Activated T-cell treated with anti-CD3 and anti-CD28 coated beads for 4 hours (primary cell): ENCODE data around the gene TRIAP1.
"Not testable (repeated sequence)": the region's sequence is repeated elsewhere in the genome, so short reads cannot be mapped to it uniquely, and the experiment has no call there.

ENCODE experiments used
- DNase-seq: peaks from one replicate; pipeline ENCODE4 v3.0.0-alpha.2; 2020

TRIAP1 gene

GRCh38 chr12:120445911-120446843 lies at the start of gene TRIAP1, which contains the start of gene GATC:
TSS of gene TRIAP1 (minus strand) at chr12:120446384. CDS start at chr12:120446372, 12 bp downstream.
TSS of gene GATC (plus strand) at chr12:120446444. CDS start at chr12:120446481, 37 bp downstream.
- DNase-seq: peak; percentile 88

DNA sequence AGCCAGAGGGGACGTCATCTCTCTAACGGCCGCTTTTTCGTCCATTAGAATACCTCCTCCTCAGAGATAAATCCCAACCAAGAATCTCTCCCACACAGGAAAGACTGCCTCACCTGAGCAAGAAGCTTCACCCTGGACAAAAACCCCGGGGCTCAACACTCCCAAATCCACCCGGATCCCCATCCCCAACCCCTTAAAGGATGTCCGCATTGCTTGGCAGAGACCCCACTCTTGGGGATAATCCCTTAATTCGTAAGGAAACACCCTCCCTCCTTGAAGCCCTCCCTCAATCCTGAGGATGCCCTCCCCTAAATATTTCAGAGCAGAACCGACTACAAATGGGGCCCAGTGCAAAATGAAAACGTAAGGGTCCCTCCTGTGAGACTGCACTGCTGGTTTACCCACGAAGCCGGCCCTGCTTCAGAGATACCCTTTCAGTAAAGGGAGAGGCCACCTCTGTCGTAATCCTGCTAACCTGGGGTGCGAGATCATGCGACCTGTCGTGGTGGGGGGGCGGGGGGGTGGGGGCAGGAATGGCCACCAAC lies 49.1 kb upstream of the TRIAP1 start:
- no peak for DNase-seq

GRCh38 chr12:120490833-120491512 lies 44.8 kb upstream of the TRIAP1 start:
- DNase-seq: no peak

DNA sequence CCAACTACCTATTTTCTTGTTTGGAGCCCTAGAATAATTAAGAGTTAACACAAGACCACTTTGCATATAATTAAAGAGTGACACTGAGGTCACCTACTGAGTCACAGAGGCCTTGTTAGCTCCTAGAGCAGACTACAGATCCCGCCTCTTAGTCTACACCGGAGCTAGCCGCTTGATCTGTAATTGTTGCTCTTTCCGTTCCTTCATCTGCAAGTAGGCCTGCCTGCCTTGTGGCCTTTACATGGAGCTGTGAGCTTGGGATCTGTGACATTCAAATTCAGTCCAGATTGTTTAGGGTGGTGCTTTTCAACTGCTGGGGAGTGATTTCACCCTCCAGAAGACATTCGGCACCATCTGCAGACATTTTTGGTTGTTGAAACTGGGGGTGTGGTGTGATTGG lies 44.1 kb upstream of the TRIAP1 start:
- no peak for DNase-seq

- no peak for DNase-seq
Measured at GRCh38 chr12:120489018-120489417, 42.8 kb upstream of the TRIAP1 start.

DNA sequence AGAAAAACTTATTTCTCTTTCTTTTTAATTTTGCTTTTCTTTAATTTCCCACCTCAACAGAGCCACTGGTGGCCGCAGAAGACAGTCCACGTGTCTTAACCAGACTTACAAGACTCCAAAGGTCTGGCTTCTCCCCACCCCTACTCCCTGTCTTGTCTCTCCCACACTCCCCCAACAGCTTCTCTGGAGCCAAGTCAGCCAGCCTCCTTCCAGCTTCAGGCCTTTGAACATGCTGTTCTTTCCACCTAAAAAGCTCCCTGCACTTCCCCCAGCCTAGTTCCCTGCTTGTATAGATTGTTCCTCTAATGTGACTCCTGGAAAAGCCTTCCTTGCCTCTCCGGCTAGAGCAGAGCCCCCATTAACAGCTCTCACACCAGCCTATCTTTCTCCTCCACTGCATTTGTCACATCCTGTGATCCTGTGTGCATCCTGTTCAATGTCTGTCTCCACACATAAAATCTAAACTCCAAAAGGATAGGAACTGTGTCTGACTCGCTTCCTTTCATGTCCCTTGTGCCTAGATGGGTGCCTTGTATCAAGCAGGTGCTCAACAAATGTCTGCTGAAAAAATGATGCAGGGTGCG lies 42.0 kb upstream of the TRIAP1 start:
- no peak for DNase-seq

DNA sequence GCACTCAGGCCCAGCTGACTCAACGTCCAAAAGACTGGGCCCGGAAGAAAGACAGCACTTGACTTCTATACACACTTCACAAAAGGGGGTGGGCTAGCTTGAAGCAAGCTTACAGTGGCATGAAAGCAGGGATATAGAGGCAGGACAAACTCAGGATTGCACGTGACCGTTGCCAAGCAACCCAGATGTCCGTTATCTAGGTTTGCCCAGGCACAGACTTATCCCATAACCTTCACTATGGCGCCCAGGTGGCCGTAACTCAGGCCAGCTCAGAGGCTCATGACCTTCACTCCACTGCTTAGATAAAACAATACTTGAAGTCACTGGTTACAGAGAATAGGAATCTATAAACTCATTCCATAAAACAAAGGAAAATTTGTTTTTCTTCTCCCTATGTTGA lies 41.4 kb upstream of the TRIAP1 start:
- not testable (repeated sequence) for DNase-seq

DNA sequence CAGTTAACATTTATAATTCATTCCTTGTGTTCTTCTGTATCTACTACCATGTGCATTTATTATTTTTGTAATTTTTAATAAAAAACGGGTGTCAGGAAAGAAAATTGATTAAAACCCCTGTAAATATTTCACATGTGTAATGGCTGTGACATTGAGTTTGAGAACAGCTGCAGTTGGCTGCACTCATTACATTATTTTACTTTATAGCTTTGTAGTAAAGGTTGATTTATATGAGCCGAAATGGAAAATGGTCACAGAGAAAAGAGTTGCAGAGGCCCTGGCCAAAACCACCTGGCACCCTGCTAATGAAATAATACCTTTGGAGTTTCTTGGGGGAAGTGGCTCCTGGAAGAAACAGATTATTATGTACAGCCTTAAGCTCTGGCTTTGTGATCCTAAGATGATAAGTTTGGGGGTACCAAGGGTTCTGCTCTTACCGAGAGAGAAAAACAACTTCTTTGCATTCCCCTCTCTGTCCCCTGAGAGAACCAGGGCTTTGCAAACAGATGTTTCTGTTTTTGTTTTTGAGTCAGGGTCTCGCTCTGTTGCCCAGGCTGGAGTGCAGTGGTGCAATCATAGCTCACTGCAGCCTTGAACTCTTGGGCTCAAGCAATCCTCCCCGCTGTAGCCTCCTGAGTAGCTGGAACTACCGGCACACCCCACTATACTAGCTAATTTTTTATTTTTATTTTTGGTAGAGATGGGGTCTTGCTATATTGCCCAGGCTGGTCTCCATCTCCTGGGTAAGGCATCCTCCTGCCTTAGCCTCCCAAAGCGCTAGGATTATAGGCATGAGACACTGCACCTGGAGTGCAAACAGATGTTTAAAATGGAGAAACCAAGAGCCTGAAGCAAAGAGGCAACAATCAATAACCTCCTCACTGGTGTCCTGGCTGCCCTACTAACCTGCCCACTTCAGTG lies 40.0 kb upstream of the TRIAP1 start:
- DNase-seq: no peak

DNA sequence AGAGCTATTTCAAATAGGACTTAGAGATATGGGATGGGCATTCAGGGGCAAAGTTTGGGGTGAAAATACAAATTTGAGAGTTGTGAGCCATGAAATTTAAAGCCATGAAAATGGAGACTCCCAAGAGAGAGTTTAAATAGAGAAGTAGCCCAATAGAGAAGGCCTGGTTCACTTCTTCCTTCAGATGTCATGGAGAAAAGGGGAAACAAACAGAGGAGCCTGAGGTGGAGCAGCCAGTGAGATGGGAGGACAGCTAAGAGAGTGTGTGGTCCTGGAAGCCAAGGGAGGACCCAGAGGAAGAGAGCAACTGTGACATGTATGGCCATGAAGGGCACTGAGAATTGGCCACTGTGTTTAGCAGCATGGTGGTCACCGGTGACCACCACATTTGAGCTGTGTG lies 37.4 kb upstream of the TRIAP1 start:
- DNase-seq: no peak

DNA sequence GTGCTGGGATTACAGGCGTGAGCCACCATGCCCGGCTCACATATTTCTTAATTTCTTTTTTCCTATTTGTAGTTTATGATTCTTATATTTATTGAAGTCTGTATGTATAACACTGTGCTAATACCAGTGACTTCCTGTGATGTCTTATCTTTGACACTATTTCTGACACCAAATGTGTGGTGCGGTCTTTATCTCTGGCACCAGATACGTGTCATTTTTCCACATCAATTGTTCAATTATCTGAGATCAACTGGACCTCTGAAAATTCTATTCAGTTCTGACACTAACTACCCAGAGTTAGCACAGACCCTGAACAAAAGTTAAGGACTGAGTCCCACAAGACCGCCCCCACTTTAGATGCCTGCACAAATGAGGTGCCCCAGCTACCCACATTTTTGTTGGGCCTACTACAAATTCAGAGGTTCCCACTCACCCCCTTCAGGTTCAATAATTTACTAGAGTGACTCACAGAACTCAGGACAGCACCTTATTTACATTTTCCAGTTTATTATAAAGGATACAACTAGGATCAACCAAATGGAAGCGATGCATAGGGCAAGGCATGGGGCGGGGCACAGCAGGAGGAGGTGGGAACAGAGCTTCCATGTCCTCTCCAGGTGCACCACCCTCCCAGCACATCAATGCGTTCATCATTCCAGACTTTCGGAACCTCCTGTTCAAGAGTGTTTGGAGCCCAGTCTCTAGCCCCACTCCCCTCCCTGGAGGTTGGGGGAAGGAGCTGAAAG lies 35.0 kb upstream of the TRIAP1 start:
- DNase-seq: no peak

GRCh38 chr12:120480211-120480610 lies 34.0 kb upstream of the TRIAP1 start:
- DNase-seq: no peak

DNA sequence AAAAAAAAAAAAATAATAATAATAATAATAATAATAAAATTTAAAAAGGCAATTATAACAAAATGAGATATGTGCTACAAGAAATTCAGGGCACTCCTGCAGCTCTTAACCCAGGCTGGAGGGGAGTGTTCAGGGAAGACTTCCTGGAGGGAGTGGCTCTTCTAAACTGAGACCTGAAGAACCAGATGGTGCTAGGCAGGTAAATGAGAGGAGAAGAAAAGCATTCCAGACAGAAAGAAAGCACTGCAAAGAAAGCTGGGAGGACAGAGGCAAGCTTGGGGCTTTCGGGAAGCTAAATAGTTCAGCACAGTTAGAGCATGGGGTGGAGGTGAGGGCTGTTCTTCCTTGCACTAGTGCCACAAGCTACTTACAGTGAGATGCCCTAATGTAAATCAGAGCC lies 33.3 kb upstream of the TRIAP1 start:
- DNase-seq: no peak

DNA sequence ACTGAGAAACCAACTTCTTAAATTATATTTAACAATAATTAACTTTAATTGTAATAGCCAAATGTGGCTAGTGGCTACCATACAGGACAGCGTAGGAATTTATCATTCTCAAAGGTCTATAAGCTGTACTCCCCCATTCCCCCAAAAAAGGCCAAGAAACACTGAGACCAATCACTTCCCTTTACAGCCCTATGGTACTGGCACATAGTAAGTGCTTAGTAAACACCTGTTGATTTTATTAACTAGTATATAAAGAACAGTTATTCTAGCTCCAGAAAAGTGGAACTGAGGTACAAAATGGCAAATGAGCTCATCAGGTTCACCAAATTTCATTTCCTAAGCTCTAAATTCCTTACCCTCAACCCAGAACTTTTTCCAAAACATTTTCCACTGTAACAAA lies 29.5 kb upstream of the TRIAP1 start:
- DNase-seq: no peak

- no peak for DNase-seq
Measured at GRCh38 chr12:120474616-120474960, 28.4 kb upstream of the TRIAP1 start.

- DNase-seq: no peak
Measured at GRCh38 chr12:120473807-120474615, 27.8 kb upstream of the TRIAP1 start.

GRCh38 chr12:120472521-120472920 lies 26.3 kb upstream of the TRIAP1 start:
- DNase-seq: no peak

- DNase-seq: no peak
Measured at GRCh38 chr12:120470150-120470784, 24.1 kb upstream of the TRIAP1 start.

DNA sequence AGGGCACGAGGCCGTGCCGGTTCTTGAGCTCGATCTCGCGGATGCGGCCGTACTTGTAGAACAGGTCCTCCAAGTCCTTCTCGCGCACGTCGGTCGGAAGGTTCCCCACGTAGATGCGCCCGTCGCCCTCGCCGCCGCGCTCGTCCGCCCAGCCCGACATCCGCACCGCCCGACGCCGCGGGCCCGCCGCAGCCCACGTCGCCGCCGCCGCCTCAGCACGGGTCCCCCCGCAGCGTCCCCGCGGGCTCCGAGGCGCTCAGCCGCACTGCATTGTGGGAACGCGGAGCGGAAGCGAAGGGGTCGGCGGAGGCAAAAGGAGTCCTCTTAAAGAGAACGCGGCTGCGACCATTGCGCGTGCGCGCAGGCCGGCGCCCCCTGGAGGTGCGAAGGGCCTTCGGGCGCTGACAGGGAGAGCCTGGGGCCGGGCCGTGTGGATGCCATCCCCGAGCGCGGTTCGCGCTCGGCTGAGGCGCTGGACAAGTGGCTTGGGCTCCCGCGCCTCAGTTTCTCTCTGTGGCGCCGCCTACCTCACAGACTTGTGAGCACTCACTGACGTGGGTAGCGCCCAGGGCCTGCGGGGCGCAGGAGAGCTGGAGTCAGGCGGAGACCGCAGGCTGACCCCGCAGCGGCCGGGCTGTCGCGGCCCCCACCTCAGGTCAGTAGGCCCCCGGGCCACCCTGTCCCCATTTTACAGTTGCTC lies 23.4 kb upstream of the TRIAP1 start, which contains the start of gene SRSF9:
Gene SRSF9 (minus strand): TSS at position 299 of the 700 bp plus-strand sequence. CDS start 139 bp downstream, at position 160.
- peak; percentile 96 for DNase-seq

DNA sequence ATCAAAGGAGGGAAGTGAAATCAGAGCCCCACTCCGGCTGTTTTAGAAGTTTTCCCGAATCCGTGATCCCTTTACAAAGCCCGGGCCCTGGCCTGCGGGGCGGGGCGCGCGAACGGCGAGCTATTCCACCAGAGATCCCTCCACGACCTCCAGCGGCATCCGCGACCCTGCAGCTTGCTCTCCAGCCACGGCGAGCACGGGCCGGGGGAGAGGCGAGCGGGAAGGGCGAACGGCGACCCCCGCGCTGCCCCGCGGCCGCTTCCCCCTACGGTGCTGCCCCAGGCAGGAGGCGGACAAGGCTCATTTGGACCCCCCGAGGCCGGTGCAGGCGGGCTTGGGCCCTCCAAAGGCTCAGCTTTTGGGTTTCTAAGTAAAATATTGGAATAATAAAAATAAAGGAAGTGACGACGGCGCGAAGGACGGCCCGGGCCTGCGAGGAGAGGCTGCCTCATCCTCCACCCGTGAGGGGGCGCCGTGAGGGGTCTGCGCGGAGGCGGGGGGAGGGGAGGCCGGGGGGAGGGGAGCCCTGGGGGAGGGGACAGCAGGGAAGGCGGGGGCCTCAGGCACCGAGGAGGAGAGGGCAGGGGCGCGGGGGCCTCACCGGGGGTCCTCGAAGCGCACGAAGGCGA lies 22.8 kb upstream of the TRIAP1 start:
- DNase-seq: peak; percentile 46
